Left lung (tissue), 10 donors: ENCODE data around the gene TOMM22. TPM values are rescaled to one million over a fixed set of nuclear protein-coding genes. Genes with fewer than 3 reads are reported as not detected.

ENCODE experiments used
- ATAC-seq: fragments of 200-7000 bp; cut with Tn5 transposase; one replicate; pipeline ENCODE4 v1.9.1; 2020; ENCODE audit warnings: moderate library complexity
- DNase-seq, 4 donors: peaks; one replicate each; pipeline ENCODE4 v3.0.0-alpha.2; 2013 to 2020
- H3K27ac ChIP-seq, 2 donors: fragments of 200-600 bp; sonication (generic) in 1 of 2; one replicate each; pipeline versions ENCODE4 v1.5.0 to v1.8.0; 2020 to 2021
- H3K27me3 ChIP-seq, 2 donors: fragments of 200-600 bp; sonication (generic) in 1 of 2; one replicate each; pipeline versions ENCODE4 v1.5.0 to v1.8.0; 2020 to 2021
- H3K36me3 ChIP-seq, 2 donors: fragments of 200-600 bp; sonication (generic) in 1 of 2; one replicate each; pipeline versions ENCODE4 v1.5.0 to v1.8.0; 2020 to 2021
- H3K4me1 ChIP-seq, 2 donors: fragments of 200-600 bp; one replicate each; pipeline ENCODE4 v1.8.0; 2021
- H3K4me3 ChIP-seq, 2 donors: fragments of 200-600 bp; sonication (generic) in 1 of 2; one replicate each; pipeline versions ENCODE4 v1.5.0 to v1.8.0; 2020 to 2021; ENCODE audit warnings: mild to moderate bottlenecking in 1 of 2
- H3K9me3 ChIP-seq, 2 donors: fragments of 200-600 bp; sonication (generic) in 1 of 2; one replicate each; pipeline versions ENCODE4 v1.5.0 to v1.8.0; 2020 to 2021
- intact Hi-C, 2 donors: fragments of 100-400 bp; cut with DNase I; formaldehyde crosslinking; loops; one replicate each; pipeline versions ENCODE4 v1.11.2 to v1.14.2; 2022
- polyA plus RNA-seq, 6 donors: library from polyadenylated mRNA; unstranded; fragments of 120-200 nt; gene quantifications; one replicate each; pipeline ENCODE4 v1.2.1, GENCODE V29; 2013; ENCODE audit not compliant: insufficient read length in 6 of 6
- total RNA-seq, 2 donors: library from RNA; stranded (reverse); fragmentation: NEBNext Ultra II Directional; extraction: Animal tissue kit (Norgen Biotek cat#: 25700); gene quantifications; one replicate each; pipeline ENCODE4 v1.2.1, GENCODE V29; 2021
- TF ChIP-seq, protein P1 (sequence below), 2 donors: fragments of 200-600 bp; sonication (generic) in 1 of 2; IDR thresholded peaks; one replicate each; pipeline versions ENCODE4 v1.5.0 to v1.8.0; 2021; ENCODE audit warnings: antibody characterized with exemption in 2 of 2
- donor health status: DM: no; HTN: yes; CAD: no.
- donor health status: DM: no; HTN: no; CAD: no.

The TOMM22 gene
- total and polyA plus RNA-seq, 8 donors, result 54.3 to 91.3 (median 79.6) TPM

DNA sequence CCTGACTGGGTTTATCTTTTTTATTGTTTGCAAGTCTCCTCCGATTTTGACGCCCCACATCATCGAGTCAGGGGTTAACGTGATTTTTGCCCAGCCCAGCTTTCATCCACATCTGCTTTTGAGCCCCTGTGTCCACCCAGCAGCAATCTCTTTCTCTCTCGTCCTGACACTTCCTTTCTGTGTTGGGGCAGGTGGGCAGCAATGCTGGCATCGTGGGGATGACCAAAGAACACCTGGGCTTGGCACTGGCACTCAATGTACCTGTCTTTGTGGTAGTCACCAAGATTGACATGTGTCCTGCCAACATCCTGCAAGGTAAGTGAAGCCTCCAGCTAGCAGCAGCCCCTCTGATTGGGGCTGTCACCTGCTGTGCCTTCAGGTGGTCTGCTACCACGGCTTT is 39.8 kb downstream of the TOMM22 start:
- DNase-seq (no peak), ATAC-seq (no peak)
- H3K4me3 ChIP-seq, result no peak overlapping the region
- TF ChIP-seq, protein P1, sequence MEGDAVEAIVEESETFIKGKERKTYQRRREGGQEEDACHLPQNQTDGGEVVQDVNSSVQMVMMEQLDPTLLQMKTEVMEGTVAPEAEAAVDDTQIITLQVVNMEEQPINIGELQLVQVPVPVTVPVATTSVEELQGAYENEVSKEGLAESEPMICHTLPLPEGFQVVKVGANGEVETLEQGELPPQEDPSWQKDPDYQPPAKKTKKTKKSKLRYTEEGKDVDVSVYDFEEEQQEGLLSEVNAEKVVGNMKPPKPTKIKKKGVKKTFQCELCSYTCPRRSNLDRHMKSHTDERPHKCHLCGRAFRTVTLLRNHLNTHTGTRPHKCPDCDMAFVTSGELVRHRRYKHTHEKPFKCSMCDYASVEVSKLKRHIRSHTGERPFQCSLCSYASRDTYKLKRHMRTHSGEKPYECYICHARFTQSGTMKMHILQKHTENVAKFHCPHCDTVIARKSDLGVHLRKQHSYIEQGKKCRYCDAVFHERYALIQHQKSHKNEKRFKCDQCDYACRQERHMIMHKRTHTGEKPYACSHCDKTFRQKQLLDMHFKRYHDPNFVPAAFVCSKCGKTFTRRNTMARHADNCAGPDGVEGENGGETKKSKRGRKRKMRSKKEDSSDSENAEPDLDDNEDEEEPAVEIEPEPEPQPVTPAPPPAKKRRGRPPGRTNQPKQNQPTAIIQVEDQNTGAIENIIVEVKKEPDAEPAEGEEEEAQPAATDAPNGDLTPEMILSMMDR (IDR thresholded peaks at IDR 0.05), result no peak
- H3K27ac ChIP-seq, result no peak overlapping the region
- intact Hi-C loops, result no loop called here
- peaks cover 0 to 95% of the 10 kb centered on the region in 2 donors for H3K36me3 ChIP-seq
- no peaks in the 10 kb centered on the region for H3K27me3 ChIP-seq
- no peaks in the 10 kb centered on the region for H3K9me3 ChIP-seq
- H3K4me1 ChIP-seq, result peaks cover 9 to 17% of the 10 kb centered on the region in 2 donors

DNA sequence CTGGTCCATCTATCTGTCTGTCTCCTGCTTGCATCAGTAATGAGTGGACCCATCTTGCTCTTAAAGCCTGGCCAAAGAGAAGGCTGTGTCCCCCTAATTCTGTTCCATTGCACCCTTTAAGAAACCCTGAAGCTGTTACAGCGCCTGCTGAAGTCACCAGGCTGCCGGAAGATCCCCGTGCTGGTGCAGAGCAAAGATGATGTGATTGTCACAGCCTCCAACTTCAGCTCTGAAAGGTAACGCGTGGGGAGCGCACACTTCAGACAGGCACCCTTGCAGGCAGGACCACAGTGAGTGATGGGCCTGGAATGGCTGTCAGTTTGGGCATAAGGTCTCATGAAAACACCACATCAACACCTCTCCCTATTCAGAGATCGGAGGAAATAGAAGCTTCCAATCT is 42.4 kb downstream of the TOMM22 start:
- no peaks in the 10 kb centered on the region for H3K9me3 ChIP-seq
- intact Hi-C loops, result no loop called here
- H3K4me1 ChIP-seq, result peaks cover 0 to 4% of the 10 kb centered on the region in 2 donors
- peaks cover 0 to 97% of the 10 kb centered on the region in 2 donors for H3K36me3 ChIP-seq
- no peak overlapping the region for H3K27ac ChIP-seq
- no peak for ATAC-seq
- H3K4me3 ChIP-seq, result no peak overlapping the region
- TF ChIP-seq, protein P1 (IDR thresholded peaks at IDR 0.05), result no peak
- DNase-seq, result peak in 1 of 4 donors; percentile 43
- no peaks in the 10 kb centered on the region for H3K27me3 ChIP-seq

DNA sequence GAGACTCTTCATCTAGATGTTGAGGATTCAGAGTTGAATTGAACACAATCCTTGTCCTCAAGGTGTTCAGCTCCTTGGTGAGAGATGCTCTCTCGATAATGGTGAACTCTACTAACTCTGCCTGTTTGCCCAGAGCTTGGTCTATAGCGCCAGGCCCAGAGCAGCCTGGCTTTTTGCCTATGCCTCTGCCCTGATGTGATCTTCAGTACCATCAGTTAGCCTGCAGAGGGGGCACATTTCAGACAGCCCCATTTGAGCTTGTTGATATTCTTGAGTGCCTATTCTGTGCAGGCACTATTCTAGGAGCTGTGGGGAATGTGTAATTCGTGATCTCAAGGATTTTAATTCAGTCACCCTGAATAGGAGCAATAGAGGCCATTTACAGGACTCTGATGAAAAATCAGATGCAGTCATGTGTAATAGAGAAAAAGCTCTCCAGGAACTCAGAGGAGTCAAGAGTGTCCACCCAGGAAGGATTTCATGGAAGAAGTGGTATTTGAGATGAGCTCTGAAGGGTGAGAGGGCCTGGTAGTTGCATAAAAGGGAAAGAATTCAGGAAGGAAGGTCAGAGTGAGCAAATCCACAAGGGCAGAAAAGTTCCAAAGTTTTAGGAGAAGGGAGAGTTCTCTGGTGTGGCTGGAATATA is 43.3 kb downstream of the TOMM22 start:
- H3K9me3 ChIP-seq, result no peaks in the 10 kb centered on the region
- peak; percentile 32 for ATAC-seq
- peaks cover 6 to 100% of the 10 kb centered on the region in 2 donors for H3K36me3 ChIP-seq
- intact Hi-C loops, result no loop called here
- TF ChIP-seq, protein P1 (IDR thresholded peaks at IDR 0.05), result peak; percentile 21 to 47
- no peak overlapping the region for H3K27ac ChIP-seq
- no peak overlapping the region for H3K4me3 ChIP-seq
- no peaks in the 10 kb centered on the region for H3K27me3 ChIP-seq
- peak in 1 of 4 donors; percentile 23 for DNase-seq
- H3K4me1 ChIP-seq, result no peaks in the 10 kb centered on the region

DNA sequence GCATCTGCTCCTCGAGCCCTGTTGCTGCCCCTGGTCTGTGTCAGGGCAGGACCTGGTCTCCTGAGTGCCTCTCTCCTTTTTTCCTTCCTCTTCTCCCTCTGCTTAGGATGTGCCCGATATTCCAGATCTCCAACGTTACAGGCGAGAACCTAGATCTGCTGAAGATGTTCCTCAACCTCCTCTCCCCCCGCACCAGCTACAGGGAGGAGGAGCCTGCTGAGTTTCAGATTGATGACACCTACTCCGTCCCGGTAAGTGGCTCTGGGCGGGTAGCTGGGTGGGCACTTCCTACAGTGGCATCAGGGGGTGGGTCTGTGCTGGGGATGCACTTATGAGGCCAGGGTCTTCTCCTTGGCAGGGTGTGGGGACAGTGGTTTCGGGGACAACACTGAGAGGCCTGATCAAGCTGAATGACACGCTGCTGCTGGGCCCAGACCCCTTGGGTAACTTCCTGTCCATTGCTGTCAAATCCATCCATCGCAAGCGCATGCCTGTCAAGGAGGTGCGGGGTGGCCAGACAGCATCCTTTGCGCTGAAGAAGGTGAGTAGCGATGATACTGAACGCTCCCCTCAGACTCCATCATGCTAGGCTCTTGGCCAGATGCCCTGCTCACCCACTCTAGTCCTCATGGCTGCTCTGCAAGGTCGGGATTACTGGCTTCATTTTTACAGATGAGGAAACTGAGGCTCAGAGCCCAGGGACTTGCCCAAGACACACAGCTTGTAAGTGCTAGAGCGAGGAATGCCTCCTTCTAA is 44.3 kb downstream of the TOMM22 start:
- ATAC-seq (no peak), DNase-seq (peak in 1 of 4 donors; percentile 22)
- TF ChIP-seq, protein P1 (IDR thresholded peaks at IDR 0.05), result no peak
- H3K9me3 ChIP-seq, result no peaks in the 10 kb centered on the region
- H3K4me3 ChIP-seq, result no peak overlapping the region
- H3K36me3 ChIP-seq, result peaks cover 6 to 99% of the 10 kb centered on the region in 2 donors
- H3K27me3 ChIP-seq, result no peaks in the 10 kb centered on the region
- no peak overlapping the region for H3K27ac ChIP-seq
- H3K4me1 ChIP-seq, result no peaks in the 10 kb centered on the region
- intact Hi-C loops, result no loop called here

DNA sequence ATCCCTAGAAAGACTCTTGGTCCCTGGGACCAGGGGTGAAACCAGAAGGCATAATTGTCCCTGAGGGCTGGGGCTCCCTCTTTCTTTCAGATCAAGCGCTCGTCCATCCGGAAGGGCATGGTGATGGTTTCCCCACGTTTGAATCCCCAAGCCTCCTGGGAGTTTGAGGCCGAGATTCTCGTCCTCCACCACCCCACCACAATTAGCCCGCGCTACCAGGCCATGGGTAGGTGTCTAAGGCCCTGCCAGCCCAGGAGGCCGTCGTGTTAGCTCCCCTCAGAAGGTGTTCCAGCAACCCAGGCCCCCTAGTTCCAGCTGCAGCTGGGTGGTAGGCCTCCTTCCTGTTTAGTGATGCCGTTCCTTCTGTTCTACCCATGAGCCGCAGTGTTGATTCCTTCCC is 45.4 kb downstream of the TOMM22 start:
- TF ChIP-seq, protein P1 (IDR thresholded peaks at IDR 0.05), result no peak
- H3K4me1 ChIP-seq, result no peaks in the 10 kb centered on the region
- DNase-seq, result peak in 1 of 4 donors; percentile 40
- H3K27me3 ChIP-seq, result no peaks in the 10 kb centered on the region
- intact Hi-C loops, result no loop called here
- no peaks in the 10 kb centered on the region for H3K9me3 ChIP-seq
- peaks cover 6 to 99% of the 10 kb centered on the region in 2 donors for H3K36me3 ChIP-seq
- H3K27ac ChIP-seq, result no peak overlapping the region
- no peak overlapping the region for H3K4me3 ChIP-seq
- ATAC-seq, result no peak
